B cell (primary cell): ENCODE data around the gene DUS2. TPM values are rescaled to one million over a fixed set of nuclear protein-coding genes. Genes with fewer than 3 reads are reported as not detected.
A peak's percentile ranks its signal among the peaks of the same experiment; 100 is the strongest.

Experiments used
- ATAC-seq: fragments of 200-7000 bp; cut with Tn5 transposase; one replicate; pipeline ENCODE4 v1.10.0; 2021; ENCODE audit warnings: low read depth, mild to moderate bottlenecking, moderate number of reproducible peaks, moderate library complexity
- CTCF ChIA-PET: fragments of 350-600 bp; sonication (Branson Sonifier 250); formaldehyde crosslinking; loops from one replicate; lab custom pipeline; 2021; ENCODE audit warnings: antibody characterized with exemption, inconsistent platforms; lab: Charles Lee
- POLR2A ChIA-PET: fragments of 350-600 bp; sonication (Branson Sonifier 250); formaldehyde crosslinking; loops from one replicate; lab custom pipeline; 2021; ENCODE audit warnings: antibody characterized with exemption; lab: Charles Lee
- DNase-seq: peaks from one replicate; pipeline ENCODE4 v3.0.0; 2013
- H2AFZ ChIP-seq: 2 replicates; pipeline ENCODE4 v1.6.1; 2012; ENCODE audit warnings: mild to moderate bottlenecking, low read depth, low read length; ENCODE audit not compliant: insufficient read depth, poor library complexity, severe bottlenecking
- H3K27ac ChIP-seq, 2 donors: 1 replicate in 1 of 2; 2 replicates in 1 of 2; pipeline ENCODE4 v1.5.1; 2012 to 2013; ENCODE audit warnings: low read length in 2 of 2, mild to moderate bottlenecking in 2 of 2, moderate library complexity in 1 of 2
- H3K27me3 ChIP-seq, 4 experiments: fragments of 200-600 bp in 1 of 4; sonication (generic) in 1 of 4; replicated peaks in 1 of 4; 1 replicate in 2 of 4; 2 replicates in 2 of 4; pipeline versions ENCODE4 v1.6.1 to v1.7.0; 2013 to 2016; ENCODE audit warnings: low read length in 3 of 4, mild to moderate bottlenecking in 2 of 4, mixed read lengths in 1 of 4, moderate library complexity in 1 of 4; ENCODE audit not compliant: insufficient read depth in 4 of 4, control insufficient read depth in 3 of 4; ENCODE audit errors: control extremely low read depth in 1 of 4
- H3K36me3 ChIP-seq, 2 experiments: replicated peaks in 1 of 2; 1 replicate in 1 of 2; 2 replicates in 1 of 2; pipeline versions ENCODE4 v1.6.1 to v1.7.1; 2013; ENCODE audit warnings: low read length in 1 of 2; ENCODE audit not compliant: insufficient read depth in 2 of 2, control insufficient read depth in 1 of 2; ENCODE audit errors: control extremely low read depth in 1 of 2, extremely low read depth in 1 of 2
- H3K4me1 ChIP-seq, 2 donors: fragments of 200-600 bp in 1 of 2; sonication (generic) in 1 of 2; 1 replicate in 1 of 2; 2 replicates in 1 of 2; pipeline versions ENCODE4 v1.5.1 to v1.6.1; 2013 to 2017; ENCODE audit warnings: low read length in 2 of 2; ENCODE audit not compliant: control insufficient read depth in 2 of 2, insufficient read depth in 2 of 2
- H3K4me2 ChIP-seq: replicated peaks from 2 replicates; pipeline ENCODE3; 2012; ENCODE audit warnings: mild to moderate bottlenecking, low read depth, low read length; ENCODE audit not compliant: poor library complexity, severe bottlenecking
- H3K4me3 ChIP-seq, 5 experiments: fragments of 200-600 bp in 1 of 5; sonication (generic) in 1 of 5; 1 replicate in 3 of 5; 2 replicates in 2 of 5; pipeline versions ENCODE4 v1.5.1 to v1.7.0; 2011 to 2016; ENCODE audit warnings: low read length in 4 of 5, mild to moderate bottlenecking in 4 of 5, low read depth in 2 of 5, control low read depth in 1 of 5, moderate library complexity in 1 of 5; ENCODE audit not compliant: insufficient read depth in 1 of 5; ENCODE audit errors: control extremely low read depth in 1 of 5, extremely low read depth in 1 of 5
- H3K79me2 ChIP-seq: fragments of 200-600 bp; sonication (generic); one replicate; pipeline ENCODE4 v1.6.0; 2016; ENCODE audit warnings: low read length; ENCODE audit not compliant: control insufficient read depth, insufficient read depth
- H3K9ac ChIP-seq: fragments of 200-600 bp; sonication (generic); 2 replicates; pipeline ENCODE4 v1.6.1; 2017; ENCODE audit warnings: mild to moderate bottlenecking, low read length, moderate library complexity
- H3K9me3 ChIP-seq, 3 donors: one replicate each; pipeline versions ENCODE4 v1.6.1 to v1.7.1; 2013; ENCODE audit warnings: low read length in 2 of 3; ENCODE audit not compliant: control insufficient read depth in 2 of 3, insufficient read depth in 1 of 3; ENCODE audit errors: control extremely low read depth in 1 of 3
- H4K20me1 ChIP-seq: 2 replicates; pipeline ENCODE4 v1.6.0; 2012; ENCODE audit warnings: mild to moderate bottlenecking, low read length; ENCODE audit not compliant: insufficient read depth, control insufficient read depth, poor library complexity, severe bottlenecking
- H3K27ac Mint-ChIP-seq: one replicate; pipeline ENCODE4 v1.8.0; 2021; ENCODE audit warnings: mixed read lengths
- H3K27me3 Mint-ChIP-seq: one replicate; pipeline ENCODE4 v1.8.0; 2021; ENCODE audit warnings: mixed read lengths
- H3K4me1 Mint-ChIP-seq: one replicate; pipeline ENCODE4 v1.8.0; 2021; ENCODE audit warnings: mixed read lengths
- H3K4me3 Mint-ChIP-seq: one replicate; pipeline ENCODE4 v1.8.0; 2021; ENCODE audit warnings: mixed read lengths
- H3K9me3 Mint-ChIP-seq: one replicate; pipeline ENCODE4 v1.8.0; 2022; ENCODE audit warnings: mixed read lengths; ENCODE audit not compliant: insufficient read depth
- CTCF ChIP-seq: fragments of 200-600 bp; IDR thresholded peaks from one replicate; pipeline ENCODE4 v1.8.0; 2022; ENCODE audit warnings: antibody characterized with exemption, mild to moderate bottlenecking
- EZH2 ChIP-seq: IDR thresholded peaks from 2 replicates; pipeline ENCODE4 v1.6.1; 2012; ENCODE audit warnings: borderline replicate concordance, low read depth, mild to moderate bottlenecking, moderate library complexity, low read length; ENCODE audit not compliant: insufficient read depth, poor library complexity, severe bottlenecking
- WGBS: methylation state at CpG from one replicate; pipeline ENCODE4 v1.1.5; 2013; ENCODE audit warnings: missing lambda C conversion rate; ENCODE audit not compliant: insufficient coverage; 5-methylcytosine and 5-hydroxymethylcytosine counted together
- intact Hi-C: fragments of 100-400 bp; cut with micrococcal nuclease; formaldehyde crosslinking; loops from one replicate; pipeline ENCODE4 v1.10.0; 2022
- polyA plus RNA-seq: library from polyadenylated mRNA; depleted of rRNA; stranded (reverse); fragments of >200 nt; gene quantifications from 2 replicates; pipeline ENCODE4 v1.2.3, GENCODE V29; 2012
- total RNA-seq, 2 donors: library from RNA; stranded (reverse); fragments of 120-200 nt in 1 of 2; gene quantifications; 1 replicate in 1 of 2; 2 replicates in 1 of 2; pipeline versions ENCODE4 v1.2.3 to v1.2.4, GENCODE V29; 2013 to 2022

DUS2 gene
- total and polyA plus RNA-seq, 2 donors (not counting 1 experiment from before 2014, with no cell fraction given) = 61.1 to 93.0 TPM

- TF ChIP-seq EZH2 (no peak), CTCF (no peak)
- peak; percentile 93 for DNase-seq
- Histone ChIP-seq H3K9ac (peak overlapping the region; percentile 36), H3K4me1 (peaks cover 88 to 99% of the 10 kb centered on the region in 2 donors), H3K27me3 (no peaks in the 10 kb centered on the region), H3K4me2 (peak overlapping the region; percentile 68), H3K36me3 (peaks cover 0 to 88% of the 10 kb centered on the region in 2 experiments), H4K20me1 (peaks cover 35% of the 10 kb centered on the region), H3K9me3 (peaks cover 0 to 4% (median 0%) of the 10 kb centered on the region in 3 donors), H2AFZ (no peak overlapping the region), H3K79me2 (peaks cover 58% of the 10 kb centered on the region), H3K4me3 (peak overlapping the region in 4 of 5 experiments; percentile 11 to 48 (median 30)), H3K27ac (peak overlapping the region; percentile 77 to 91)
- 30% methylated on average over 3 of the region's 6 CpGs for WGBS
- H3K4me1 Mint-ChIP-seq = peaks cover 87% of the 10 kb centered on the region
- peak overlapping the region; percentile 94 for H3K27ac Mint-ChIP-seq
- ChIA-PET POLR2A (interaction anchor here (0.5 to 4.2 kb wide), 8 partner anchors 9 to 544 kb away, joined by 3 to 82 read pairs (median 4); partner anchors contain the start of gene NFATC3), CTCF (interaction anchor here (0.5 to 14.0 kb wide), 14 partner anchors 9 to 554 kb away, joined by 3 to 242 read pairs (median 6); partner anchors contain the start of gene NFATC3)
- no peaks in the 10 kb centered on the region for H3K27me3 Mint-ChIP-seq
- peak overlapping the region; percentile 85 for H3K4me3 Mint-ChIP-seq
- peak; percentile 86 for ATAC-seq
- no peaks in the 10 kb centered on the region for H3K9me3 Mint-ChIP-seq
- intact Hi-C loops = loop anchor here (1.0 kb wide), 1 partner anchor 9 kb away; no protein-coding TSS in a partner anchor
Measured at GRCh38 chr16:68074850-68075555, 51.9 kb downstream of the DUS2 start.
